Measurements from ENCODE around the gene SLC41A1. TPM values are rescaled to one million over a fixed set of nuclear protein-coding genes. Genes with fewer than 3 reads are reported as not detected.

Gene SLC41A1
- total RNA-seq, 1 donor from 2014 or later = 9.4 TPM

DNA sequence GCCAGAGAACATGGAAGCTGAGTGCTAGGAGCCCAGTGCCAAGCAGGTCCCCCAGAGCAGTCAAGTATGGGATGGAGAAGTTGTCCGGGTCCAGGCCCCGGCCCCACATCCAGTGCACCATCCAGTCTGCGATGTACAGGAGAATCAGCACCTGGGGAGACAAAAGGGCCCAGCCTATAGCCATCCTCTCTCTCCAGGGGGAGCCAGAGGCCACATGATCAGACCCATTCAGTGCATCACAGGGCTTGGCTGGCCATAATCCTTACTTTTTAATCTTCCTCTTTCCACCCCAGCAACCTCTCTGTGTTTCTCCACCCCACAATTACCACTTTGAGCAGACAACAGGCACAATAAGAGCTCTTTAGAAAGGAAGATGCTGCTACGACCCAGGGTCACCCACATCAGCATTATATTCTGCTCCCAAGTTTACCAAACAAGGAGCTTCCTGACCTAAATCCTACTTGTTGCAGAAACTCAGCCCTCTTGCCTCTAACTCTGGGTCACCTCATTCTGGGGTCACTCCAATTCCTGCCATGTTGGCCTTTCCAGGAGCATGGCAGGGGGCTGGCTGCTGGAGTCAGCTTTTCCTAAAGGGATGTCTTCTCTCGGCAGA, 21.3 kb downstream of the SLC41A1 start:
- DNase-seq (ENCODE audit: low read depth, low spot score) = no peak

DNA sequence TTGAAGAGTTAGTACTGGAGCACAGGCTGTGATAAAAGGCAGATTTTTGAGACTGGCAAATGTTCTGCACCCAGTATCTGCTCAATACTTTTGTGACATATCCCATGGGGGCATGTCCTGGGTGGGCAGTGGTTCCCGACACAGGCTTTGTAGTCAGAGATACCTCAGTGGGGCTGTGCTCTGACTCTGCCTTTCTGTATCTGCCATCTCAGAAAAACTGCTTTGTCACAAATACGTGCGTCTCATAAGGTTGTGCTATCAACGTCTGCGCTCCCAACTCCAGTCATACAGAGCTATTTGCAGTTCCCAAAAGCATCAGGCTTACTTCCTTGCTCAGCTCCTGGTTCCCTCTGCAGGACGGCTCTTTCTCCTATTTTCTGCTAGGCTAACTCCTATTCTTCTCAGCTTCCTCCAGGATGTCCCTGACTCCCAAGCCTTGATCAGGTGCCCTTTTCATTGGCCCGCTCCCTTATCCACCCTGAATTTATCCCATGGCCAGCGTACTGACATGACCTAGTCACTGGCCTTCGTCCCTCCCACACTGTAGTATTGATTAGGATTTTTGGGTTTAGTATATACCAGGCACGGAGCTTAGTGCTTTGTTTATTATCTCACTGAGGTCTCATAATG, 25.6 kb downstream of the SLC41A1 start:
- DNase-seq (ENCODE audit: low read depth, low spot score) = no peak

DNA sequence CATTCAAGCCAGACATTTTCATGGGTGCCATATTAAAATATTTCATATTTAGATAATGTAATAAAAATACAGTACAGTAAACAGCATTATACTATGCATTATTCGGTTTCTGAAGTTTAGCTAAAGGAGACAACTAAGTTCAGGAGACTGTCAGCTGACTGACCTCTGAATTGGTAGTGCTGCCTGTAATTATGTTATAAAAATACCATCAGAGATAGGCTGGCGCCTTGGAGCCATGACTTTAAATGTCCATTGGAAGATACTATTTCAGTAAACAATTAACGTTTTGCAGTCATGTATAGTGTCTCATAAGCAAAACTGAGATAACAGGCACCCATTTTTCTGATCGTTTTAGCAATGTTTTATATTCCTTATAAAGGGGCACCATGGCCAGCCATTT, 26.4 kb downstream of the SLC41A1 start:
- DNase-seq (ENCODE audit: low read depth, low spot score) = no peak

DNA sequence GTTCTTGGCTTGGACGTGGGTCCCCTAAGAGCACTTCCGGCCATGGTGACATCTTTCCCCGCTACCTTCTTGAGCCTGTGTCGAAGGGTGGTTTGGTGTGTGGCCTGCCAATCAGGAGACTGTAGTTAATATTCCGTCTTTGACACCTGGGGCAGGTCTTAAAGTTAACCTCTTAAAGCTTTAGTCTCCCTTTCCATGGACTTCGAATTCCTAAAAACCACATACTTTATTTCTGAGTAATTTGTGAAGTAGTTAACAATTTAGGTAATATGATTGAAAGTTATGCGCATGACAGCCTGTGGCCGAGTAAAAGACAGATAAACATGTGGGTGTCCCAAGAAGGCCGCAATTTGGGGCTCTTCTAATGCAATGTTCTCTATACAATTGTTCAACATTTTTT, 27.6 kb downstream of the SLC41A1 start:
- no peak for DNase-seq (ENCODE audit: low read depth, low spot score)

DNA sequence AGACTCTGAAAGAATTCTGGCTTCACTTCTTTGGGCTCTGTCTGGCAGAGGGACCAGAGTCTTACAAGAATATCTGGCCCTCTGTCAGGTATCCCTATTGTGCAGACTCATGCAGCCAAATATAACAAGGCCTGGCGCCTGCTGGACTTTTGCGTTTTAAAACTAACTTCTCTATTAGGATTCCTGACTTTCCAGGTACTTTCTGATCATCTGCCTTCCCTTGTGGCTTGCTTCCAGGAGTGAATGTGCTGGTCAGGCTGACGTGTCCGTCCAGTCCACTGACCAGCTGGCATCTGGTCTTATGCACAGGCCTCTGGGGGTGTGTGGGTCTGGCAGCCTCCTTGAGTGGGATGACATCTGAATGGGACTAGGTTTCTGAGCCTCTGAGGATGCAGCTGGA, 29.1 kb downstream of the SLC41A1 start:
- no peak for DNase-seq (ENCODE audit: low read depth, low spot score)

DNA sequence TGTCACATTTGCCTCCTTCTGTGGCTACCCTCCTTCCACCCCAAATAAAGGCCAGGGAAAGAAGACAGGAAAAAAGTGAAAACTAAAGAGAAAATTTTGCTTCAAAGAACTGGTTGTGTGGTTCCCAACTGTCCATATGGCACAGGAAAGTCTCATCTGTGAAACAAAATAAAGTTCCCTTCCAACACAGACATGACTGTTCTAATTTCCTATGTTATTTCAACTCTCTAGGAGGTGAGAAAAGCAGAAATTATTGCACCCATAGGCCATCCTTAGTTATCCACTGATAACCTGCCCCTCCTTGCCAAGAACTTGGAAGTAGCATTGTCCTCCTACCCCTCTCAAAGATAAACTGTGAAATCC, 29.6 kb downstream of the SLC41A1 start:
- DNase-seq (ENCODE audit: low read depth, low spot score) = no peak

DNA sequence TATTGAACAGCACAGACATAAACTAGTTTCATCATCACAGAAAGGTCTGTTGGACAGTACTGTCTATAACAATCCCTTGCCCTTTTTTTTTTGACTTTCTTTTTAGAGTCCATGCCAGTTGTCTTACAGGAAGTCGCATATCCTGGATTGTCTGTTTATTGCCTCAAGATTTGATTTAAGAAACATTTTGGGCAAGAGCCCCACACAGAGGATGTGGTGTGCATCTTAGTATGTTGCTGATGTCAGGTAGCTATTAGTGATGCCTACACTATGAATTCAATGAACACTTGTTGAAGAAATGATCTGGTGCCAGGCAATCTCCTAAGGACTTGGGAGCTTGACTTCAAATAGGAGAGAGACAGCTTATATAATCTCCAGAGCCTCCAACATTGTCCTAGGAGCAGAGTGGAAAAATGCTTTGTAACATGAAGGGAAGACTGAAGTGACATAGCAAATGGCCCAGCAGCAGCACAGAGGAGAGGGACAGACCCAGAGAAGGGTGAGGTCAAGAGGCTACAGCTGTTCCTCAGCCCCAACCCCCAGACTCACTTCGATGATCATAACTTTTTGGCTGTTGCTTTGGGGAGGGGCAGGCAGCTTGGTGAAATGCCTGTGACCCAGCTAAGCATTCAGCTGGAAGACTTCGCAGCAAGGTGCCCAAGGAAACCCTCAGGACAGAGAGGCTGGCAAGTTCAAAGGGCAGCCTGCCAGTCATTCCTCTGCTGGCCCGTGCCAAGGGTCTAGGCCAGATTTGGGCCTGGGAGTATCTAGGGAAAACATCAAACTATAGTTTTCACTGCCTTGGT, 30.2 kb downstream of the SLC41A1 start:
- DNase-seq (ENCODE audit: low read depth, low spot score) = no peak

DNA sequence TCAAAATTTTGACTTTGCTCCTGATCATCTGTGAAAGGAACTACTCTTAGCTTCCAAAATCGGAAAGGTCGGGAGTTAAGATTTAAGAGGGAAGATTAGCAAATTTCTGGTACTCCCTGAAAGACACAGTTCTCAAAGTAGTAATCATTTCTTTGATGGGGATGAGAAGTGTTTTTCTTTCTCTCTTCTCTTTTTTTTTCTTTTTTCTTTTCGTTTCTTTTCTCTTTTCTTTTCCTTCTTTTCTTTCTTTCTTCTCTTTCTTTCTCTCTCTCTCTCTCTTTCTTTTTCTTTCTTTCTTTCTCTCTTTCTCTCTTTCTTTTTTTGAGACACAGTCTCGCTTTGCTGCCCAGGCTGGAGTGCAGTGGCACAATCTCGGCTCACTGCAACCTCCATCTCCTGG, 32.7 kb downstream of the SLC41A1 start:
- no peak for DNase-seq (ENCODE audit: low read depth, low spot score)

DNA sequence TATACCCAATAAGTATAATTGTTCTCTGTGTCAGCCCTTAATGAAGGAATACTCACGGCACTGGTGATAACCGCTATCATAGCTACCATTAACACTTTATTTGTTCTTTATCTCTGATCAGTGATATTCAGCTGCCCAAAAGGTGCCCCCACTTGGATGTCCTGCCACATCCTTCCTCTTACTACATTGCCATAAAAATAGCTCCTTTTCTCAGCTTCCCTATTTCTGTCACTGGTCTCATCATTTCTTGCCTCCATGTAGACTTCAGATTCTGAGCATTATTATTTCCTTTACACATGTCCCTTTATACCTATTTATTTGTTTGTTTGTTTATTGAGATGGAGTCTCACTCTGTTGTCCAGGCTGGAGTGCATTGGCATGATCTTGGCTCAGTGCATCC, 35.0 kb downstream of the SLC41A1 start:
- no peak for DNase-seq (ENCODE audit: low read depth, low spot score)

DNA sequence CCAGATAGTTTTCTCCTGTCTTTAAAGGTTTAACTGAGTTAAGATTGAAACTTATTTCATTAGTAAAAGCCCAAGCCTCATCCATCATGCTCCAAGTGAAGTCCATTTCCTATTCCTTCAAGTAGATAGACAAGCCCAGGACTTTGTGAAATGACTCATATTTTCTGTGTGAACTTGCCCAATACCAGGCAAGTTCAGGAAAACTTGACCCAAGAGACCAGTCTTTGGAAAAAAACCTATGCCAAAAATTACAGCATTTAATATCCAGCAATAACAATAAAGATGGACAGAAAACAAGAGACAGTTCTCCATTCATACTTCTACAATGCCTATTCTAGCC, 37.3 kb downstream of the SLC41A1 start:
- DNase-seq (ENCODE audit: low read depth, low spot score) = peak; percentile 49

DNA sequence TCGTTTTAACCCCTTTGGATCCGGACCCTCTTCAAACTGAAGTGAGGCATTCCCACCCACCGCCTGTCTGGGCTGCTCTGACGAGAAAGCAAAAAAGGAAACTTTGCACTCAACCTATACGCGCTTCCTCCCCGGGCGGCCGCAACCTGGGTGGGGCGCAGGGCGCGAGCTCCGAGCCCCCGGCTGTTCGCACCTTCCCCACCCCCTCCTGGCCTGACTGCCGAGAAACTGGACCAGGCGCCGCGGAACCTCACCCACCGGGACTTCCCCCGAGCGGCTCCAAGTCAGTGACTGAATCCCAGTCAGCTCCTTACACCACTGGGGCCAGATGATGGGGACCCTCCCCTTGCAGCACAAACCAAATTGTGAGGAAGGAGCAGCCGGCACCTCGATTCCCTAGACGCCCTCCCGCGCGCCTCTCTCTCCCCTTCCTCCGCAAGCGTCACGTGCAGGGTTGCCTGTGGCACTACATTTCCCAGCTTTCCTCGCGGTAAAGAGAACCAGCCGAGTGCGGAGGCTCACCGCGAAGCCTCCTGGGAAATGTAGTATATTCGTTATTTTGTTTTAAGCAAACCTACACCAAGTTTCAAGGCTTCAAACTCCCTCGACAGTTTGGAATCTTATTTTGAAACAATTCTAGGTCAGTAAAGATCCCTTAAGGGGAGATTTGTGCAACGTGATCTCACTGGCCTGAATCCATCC, 37.8 kb downstream of the SLC41A1 start, which contains the start of gene RAB29:
TSS of gene RAB29 (minus strand) at position 468 of the 702 bp plus-strand sequence. CDS start 526 bp downstream, outside the sequence.
- DNase-seq (ENCODE audit: low read depth, low spot score) = peak; percentile 43

DNA sequence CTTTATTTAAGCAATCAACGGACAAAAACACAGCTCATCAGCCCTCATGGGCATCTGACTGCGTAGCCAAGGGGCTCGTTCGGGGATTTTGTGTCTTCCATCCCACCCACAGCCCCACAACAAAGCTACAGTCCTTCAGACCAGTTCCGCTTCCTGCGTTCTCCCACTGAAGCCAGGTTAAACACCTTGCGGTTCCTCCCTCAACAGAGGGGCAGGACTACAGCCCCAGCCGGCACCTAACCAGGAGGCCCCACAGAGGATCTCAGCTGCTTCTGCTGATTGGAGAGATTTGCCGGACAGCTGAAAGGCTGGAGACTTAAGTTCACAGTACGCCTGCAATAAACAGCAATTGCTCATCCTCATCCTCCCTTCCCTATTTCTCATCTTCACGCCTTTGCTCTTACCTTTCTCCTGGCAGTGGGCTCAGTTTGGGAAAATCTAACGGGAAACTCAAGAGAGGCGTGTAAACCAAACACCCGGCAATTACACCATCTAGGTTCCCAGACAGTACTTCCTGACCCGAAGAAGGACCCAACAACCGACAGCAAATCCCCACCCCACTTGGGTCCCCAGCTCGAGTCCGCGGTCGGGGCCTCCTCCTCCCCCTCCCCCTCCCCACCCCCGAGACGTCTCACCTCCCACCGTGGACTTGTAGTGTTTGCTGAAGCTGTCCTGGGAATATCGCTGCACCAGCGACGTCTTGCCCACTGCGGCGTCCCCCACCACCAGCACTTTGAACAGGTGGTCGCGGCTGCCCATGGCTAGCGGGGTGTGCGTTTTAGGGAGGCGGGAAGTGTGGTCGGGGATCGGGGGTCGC, 38.6 kb downstream of the SLC41A1 start:
- no peak for DNase-seq (ENCODE audit: low read depth, low spot score)

DNA sequence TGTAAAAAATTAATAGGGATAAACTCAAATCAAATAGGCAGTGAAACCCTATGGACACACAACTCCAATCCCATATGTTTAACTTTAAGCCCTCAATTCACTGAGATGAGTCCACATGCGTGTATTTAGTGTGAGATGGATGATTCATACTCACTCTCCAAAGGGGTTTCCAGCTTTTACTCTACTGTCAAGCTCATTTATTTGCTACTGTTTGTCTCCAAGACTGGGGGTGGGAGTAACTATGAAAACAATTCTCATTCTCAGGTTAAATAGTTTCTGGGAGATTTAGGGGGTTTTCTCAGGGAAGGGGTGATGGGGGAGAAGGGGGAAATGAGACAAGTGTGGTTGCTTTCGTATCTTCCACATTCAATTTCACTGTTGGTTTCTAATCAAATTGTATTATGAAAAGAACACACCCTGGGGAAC, 40.4 kb downstream of the SLC41A1 start:
- no peak for DNase-seq (ENCODE audit: low read depth, low spot score)

DNA sequence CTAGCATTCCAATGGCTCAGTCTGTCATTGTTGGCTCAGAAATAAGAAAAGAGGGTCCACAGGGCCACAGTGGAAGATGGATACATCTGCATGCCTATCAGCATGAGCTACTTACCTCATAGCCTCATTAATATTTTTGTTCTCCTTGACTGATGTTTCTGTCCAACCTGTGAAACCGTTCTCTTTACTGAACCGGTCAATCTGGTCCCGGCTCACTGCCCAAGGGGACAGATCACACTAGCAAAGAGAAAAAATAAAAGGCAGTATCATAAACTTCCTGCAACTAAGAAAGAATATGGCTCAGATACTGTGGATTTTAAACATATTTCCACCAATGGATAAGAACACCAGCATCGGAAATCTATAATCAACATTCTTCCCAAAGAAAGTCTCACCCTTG, 42.4 kb downstream of the SLC41A1 start:
- DNase-seq (ENCODE audit: low read depth, low spot score) = no peak

DNA sequence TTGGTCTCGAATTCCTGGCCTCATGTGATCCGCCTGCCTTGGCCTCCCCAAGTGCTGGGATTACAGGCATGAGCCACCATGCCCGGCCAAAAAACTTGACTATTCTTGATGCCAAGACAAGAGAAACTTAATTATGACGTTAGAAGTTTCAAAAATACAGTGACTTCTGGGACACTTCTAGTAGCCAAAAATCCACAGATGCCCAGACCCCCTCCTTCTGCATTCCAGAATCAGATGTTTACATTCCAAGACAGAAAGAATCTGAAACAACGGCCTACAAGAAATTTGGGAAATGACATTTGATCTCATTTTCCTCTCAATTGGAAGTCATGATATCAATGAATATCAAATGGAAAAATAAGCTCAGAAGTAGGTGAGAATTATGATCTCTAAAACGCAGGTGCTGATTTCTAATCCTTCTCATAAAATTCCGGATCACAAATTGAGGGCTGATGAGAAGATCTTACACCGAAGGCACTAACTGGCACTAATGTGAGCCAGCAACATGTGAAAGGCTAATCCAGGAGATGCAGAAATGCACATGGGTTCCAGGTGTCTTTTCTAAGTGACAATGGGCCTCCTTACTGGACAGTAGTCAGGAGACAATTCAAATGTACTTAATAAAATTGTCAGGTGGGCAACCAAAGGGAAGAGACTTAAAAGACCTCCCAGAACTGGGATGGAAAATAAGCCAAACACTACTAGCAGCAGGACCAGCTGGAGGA, 43.2 kb downstream of the SLC41A1 start:
- no peak for DNase-seq (ENCODE audit: low read depth, low spot score)

DNA sequence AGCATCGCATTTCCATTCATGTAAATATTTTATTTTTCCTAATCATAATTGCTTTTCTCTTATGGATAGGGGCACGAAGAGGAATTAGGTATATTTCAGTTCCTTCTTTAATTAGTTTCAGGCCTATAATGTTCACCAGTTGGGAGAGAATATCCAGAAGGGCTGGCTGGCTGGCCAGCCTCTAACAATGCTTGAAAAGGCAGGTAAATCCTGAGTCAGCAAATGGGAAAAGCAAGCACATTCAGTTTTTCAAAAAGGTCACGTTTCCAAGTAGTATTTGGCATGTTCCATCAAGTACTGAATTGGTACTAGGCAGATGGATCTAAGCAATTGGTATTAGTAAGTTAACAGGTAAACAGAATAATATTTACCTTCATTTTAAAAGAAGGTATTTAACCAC, 45.8 kb downstream of the SLC41A1 start:
- no peak for DNase-seq (ENCODE audit: low read depth, low spot score)

DNA sequence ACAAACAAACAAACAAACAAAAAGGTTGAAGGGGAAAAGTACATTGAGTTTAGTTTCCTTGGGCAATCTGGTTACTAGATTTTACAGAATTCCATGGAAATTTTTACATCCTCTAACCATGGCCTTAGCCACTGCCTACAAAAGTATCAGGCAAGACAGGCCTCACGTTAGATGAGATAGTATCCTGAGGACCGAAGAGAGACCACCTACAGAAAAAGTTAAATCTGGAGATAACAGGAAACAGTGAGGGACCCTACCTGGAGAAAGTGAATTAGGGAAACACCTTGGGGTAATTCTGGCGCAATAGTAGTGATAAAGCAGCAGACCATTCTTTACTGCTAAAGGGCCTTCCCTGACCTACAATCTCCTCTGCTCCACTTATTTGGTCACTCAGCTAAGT, 46.4 kb downstream of the SLC41A1 start:
- no peak for DNase-seq (ENCODE audit: low read depth, low spot score)

DNA sequence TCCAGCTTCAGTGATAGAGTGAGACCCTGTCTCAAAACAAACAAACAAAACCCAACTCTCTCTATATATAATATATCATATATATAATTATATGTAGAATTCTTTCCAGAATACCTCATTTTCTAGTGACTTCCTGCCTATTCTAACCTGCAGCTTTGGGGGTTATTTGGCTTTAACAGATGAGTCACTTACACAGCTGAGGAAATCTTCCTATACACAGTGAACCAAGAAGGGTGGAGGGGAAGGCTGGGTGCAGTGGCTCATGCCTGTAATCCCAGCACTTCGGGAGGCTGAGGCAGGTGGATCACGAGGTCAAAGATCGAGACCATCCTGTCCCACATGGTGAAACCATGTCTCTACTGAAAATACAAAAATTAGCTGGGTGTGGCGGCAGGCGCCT, 47.0 kb downstream of the SLC41A1 start:
- DNase-seq (ENCODE audit: low read depth, low spot score) = no peak

DNA sequence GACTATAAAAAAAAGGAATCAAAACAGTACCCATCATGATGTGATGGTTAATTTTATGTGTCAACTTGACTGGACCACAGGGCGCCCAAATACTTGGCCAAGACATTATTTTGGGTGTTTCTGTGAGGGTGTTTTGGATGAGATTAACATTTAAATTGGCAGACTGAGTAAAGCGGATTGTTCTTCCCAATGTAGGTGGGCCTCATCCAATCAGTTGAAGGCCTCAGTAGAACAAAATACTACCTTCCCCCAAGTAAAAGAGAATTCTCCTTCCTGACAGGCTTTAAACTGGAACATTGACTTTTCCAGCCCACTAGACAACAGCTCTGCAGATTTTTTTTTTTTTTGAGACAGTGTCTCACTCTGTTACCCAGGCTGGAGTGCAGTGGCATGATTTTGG, 48.4 kb downstream of the SLC41A1 start:
- DNase-seq (ENCODE audit: low read depth, low spot score) = no peak

DNA sequence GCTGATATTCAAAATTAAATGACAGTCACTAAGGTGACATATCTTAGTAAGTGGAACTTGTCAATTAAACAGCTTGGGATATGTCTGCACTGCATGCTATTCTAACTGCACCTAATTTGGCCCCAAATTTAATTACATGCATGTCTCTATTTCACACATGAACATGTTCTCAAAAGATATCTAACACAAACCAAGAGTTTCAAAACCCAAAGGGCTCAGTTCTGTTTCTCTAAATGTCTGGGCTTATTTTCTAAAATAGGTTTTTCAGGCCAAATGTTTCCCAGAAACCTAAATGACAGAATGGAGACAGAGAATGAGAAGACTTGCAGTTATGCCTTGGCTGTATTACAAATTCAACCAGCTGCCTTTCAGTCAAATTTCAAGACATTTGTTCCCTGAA, 49.0 kb downstream of the SLC41A1 start:
- no peak for DNase-seq (ENCODE audit: low read depth, low spot score)

DNA sequence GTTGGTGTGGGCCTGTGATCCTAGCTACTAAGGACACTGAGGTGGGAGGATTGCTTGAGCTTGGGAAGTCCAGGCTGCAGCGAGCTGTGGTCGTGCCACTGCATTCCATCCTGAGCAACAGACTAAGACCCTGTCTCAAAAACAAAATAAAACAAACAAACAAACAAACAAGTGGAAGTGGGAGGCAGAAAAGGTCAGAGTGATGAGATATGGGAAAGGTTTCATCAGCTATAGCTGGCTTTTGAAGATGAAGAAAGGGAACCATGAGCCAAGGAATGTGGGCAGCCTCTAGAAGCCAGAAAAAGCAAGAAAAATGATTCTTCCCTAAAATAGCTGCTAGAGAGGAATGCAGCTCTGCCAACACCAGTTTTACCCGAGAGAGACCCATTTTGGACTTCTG, 52.4 kb downstream of the SLC41A1 start:
- no peak for DNase-seq (ENCODE audit: low read depth, low spot score)
